ENCODE results near the gene RAMACL.

DNA sequence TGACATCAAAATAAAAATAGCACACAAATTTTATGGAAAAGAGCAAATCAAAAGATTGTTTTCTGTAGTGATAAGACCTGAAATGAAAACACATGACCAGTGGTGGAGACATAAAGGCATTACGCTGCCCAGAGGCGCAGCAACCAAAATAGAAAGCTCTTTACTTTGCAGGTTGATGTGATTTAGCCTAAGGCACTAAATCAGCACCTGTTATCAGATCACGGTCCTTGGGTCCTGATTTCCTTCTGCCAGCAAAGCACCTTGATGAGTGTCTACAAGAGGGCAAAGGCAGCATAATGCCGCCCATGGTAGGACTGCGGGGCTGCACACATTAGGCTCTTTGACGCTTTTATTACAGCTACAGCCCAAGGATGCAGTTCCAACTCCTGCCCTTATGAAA is 19.3 kb upstream of the RAMACL start:
- TF ChIP-seq CTCF (conservative IDR thresholded peaks at IDR 0.05; ENCODE audit: low read length), result no peak
- no peak for TF ChIP-seq EZH2phosphoT487 (IDR thresholded peaks at IDR 0.05; ENCODE audit: borderline replicate concordance, low read depth, low read length)
